ENCODE results near the gene KIF4A.
"Not testable (repeated sequence)": the region's sequence is repeated elsewhere in the genome, so short reads cannot be mapped to it uniquely, and the experiment has no call there.

KIF4A gene

GRCh38 chrX:70264784-70265183 is 25.1 kb upstream of the KIF4A start:
- no peak for TF ChIP-seq ZNF274 (IDR thresholded peaks at IDR 0.05; ENCODE audit: low read depth, low read length)
- H3K4me3 ChIP-seq (ENCODE audit: low read length) = no peak overlapping the region

- no peak for TF ChIP-seq ZNF274 (IDR thresholded peaks at IDR 0.05; ENCODE audit: low read depth, low read length)
- no peak within 1 kb of the TSS for H3K4me3 ChIP-seq (ENCODE audit: low read length)
These were observed 21.9 kb upstream of the KIF4A start, which contains the start of gene ARR3 for GRCh38 chrX:70268034-70268433. TSS of gene ARR3 (plus strand) at chrX:70268334. CDS start at chrX:70269386, 1,052 bp downstream.

- not testable (repeated sequence) for H3K4me3 ChIP-seq (ENCODE audit: low read length)
These were observed 15.9 kb upstream of the KIF4A start for GRCh38 chrX:70274029-70274428.

GRCh38 chrX:70279081-70279480 is 10.8 kb upstream of the KIF4A start:
- TF ChIP-seq ZNF274 (IDR thresholded peaks at IDR 0.05; ENCODE audit: low read depth, low read length) = no peak
- no peak overlapping the region for H3K4me3 ChIP-seq (ENCODE audit: low read length)

- TF ChIP-seq ZNF274 (IDR thresholded peaks at IDR 0.05; ENCODE audit: low read depth, low read length) = no peak
These were observed 9.3 kb upstream of the KIF4A start for GRCh38 chrX:70280573-70280972.

GRCh38 chrX:70281951-70282350 is 8.0 kb upstream of the KIF4A start, which contains the start of gene RAB41:
TSS of gene RAB41 (plus strand) at chrX:70282172. CDS start at chrX:70282218, 46 bp downstream.
- TF ChIP-seq ZNF274 (IDR thresholded peaks at IDR 0.05; ENCODE audit: low read depth, low read length) = no peak
- no peak within 1 kb of the TSS for H3K4me3 ChIP-seq (ENCODE audit: low read length)

More at GRCh38 chrX:70280573-70280972, 9.3 kb upstream of the KIF4A start:
- no peak overlapping the region for H3K4me3 ChIP-seq (ENCODE audit: low read length)

- peak overlapping the region; percentile 61 for H3K4me3 ChIP-seq (ENCODE audit: low read length)
- no peak for TF ChIP-seq ZNF274 (IDR thresholded peaks at IDR 0.05; ENCODE audit: low read depth, low read length)
These were observed 624 bp upstream of the KIF4A start for GRCh38 chrX:70289168-70289792.

- no peak for TF ChIP-seq ZNF274 (IDR thresholded peaks at IDR 0.05; ENCODE audit: low read depth, low read length)
- no peak overlapping the region for H3K4me3 ChIP-seq (ENCODE audit: low read length)
These were observed 2.9 kb downstream of the KIF4A start for GRCh38 chrX:70292788-70293187.

- no peak for TF ChIP-seq ZNF274 (IDR thresholded peaks at IDR 0.05; ENCODE audit: low read depth, low read length)
- no peak overlapping the region for H3K4me3 ChIP-seq (ENCODE audit: low read length)
These were observed 3.7 kb downstream of the KIF4A start for GRCh38 chrX:70293621-70294020.

GRCh38 chrX:70301716-70302115 is 11.8 kb downstream of the KIF4A start:
- no peak overlapping the region for H3K4me3 ChIP-seq (ENCODE audit: low read length)

GRCh38 chrX:70313503-70313902 is 23.6 kb downstream of the KIF4A start:
- no peak overlapping the region for H3K4me3 ChIP-seq (ENCODE audit: low read length)
- TF ChIP-seq ZNF274 (IDR thresholded peaks at IDR 0.05; ENCODE audit: low read depth, low read length) = no peak

More at GRCh38 chrX:70301716-70302115, 11.8 kb downstream of the KIF4A start:
- no peak for TF ChIP-seq ZNF274 (IDR thresholded peaks at IDR 0.05; ENCODE audit: low read depth, low read length)

- no peak for TF ChIP-seq ZNF274 (IDR thresholded peaks at IDR 0.05; ENCODE audit: low read depth, low read length)
- no peak overlapping the region for H3K4me3 ChIP-seq (ENCODE audit: low read length)
These were observed 32.9 kb downstream of the KIF4A start for GRCh38 chrX:70322784-70323183.

GRCh38 chrX:70323628-70324027 is 33.7 kb downstream of the KIF4A start:
- not testable (repeated sequence) for H3K4me3 ChIP-seq (ENCODE audit: low read length)

- no peak overlapping the region for H3K4me3 ChIP-seq (ENCODE audit: low read length)
- no peak for TF ChIP-seq ZNF274 (IDR thresholded peaks at IDR 0.05; ENCODE audit: low read depth, low read length)
These were observed 34.4 kb downstream of the KIF4A start for GRCh38 chrX:70324326-70324725.

GRCh38 chrX:70331161-70331560 is 41.3 kb downstream of the KIF4A start:
- H3K4me3 ChIP-seq (ENCODE audit: low read length) = no peak overlapping the region
- TF ChIP-seq ZNF274 (IDR thresholded peaks at IDR 0.05; ENCODE audit: low read depth, low read length) = no peak

GRCh38 chrX:70332600-70332999 is 42.7 kb downstream of the KIF4A start:
- TF ChIP-seq ZNF274 (IDR thresholded peaks at IDR 0.05; ENCODE audit: low read depth, low read length) = no peak
- no peak overlapping the region for H3K4me3 ChIP-seq (ENCODE audit: low read length)

Measured in GM08714 (cell line).